Heart left ventricle (tissue), 13 donors: ENCODE measurements around the gene PCP4L1.

Experiments
- CTCF ChIP-seq, 12 donors: fragments of 200-600 bp; sonication (generic) in 4 of 12; IDR thresholded peaks; one replicate each; pipeline versions ENCODE4 v1.5.0 to v1.8.0; 2018 to 2022; ENCODE audit warnings: antibody characterized with exemption in 12 of 12, mild to moderate bottlenecking in 5 of 12
- POLR2A ChIP-seq, 2 donors: fragments of 450-650 bp; IDR thresholded peaks; one replicate each; pipeline ENCODE4 v1.6.1; 2017; ENCODE audit warnings: antibody characterized with exemption in 2 of 2, mild to moderate bottlenecking in 2 of 2, moderate library complexity in 2 of 2
- donor health status: ischemic (EF 13 %, LVEDD 7.1; RV severe dilation, severe dysfunction).
- donor health status: DM: no; HTN: yes; CAD: no.
- donor health status: DM: no; HTN: no; CAD: no.
- donor health status: ischemic (EF 25% LVEDD 6.9; RV normal size, moderate dysfunction).
- donor health status: ischemic (EF 25% LVEDD 5.7; RV mildly dilated, moderate dysfunction).
- donor health status: ischemic (EF 35%, LVEDD 5.7; RV mildly dilated, moderate dysfunction).
- donor health status: nonischemic (EF 11% LVEDD 7.7; RV severe dilation, severe dysfunction).
- donor health status: DM: yes; HTN: yes; CAD: no.
- donor health status: PGD.
- donor health status: ischemic (EF 29% LVEDD 5.4; RV normal size, mild dysfunction).
- donor health status: nonischemic (EF 23%, LVEDD 6.1; RV moderate dilation, normal function).

DNA sequence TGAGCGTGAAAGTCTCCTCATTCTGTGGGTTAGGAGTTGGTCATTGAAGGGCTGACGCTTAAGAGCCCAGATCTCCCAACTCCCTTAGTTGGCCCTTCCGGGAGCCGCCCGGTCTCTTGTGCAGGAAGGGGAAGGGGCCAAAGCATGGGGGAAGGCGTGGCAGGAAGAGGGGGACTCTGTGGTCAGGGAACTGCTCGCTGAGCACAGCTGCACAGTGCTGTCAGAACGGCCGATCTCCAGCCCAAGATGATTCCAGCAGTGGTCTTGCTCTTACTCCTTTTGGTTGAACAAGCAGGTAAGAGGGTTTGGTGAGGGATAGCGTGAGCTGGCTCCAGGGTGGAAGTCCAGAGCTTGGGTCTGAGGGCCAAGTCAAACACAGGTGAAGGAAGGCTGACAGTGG lies 43.5 kb upstream of the PCP4L1 start, which contains the start of gene FCER1G:
- no peak for TF ChIP-seq CTCF (IDR thresholded peaks at IDR 0.05)
- peak in 1 of 2 donors; percentile 51 for TF ChIP-seq POLR2A (IDR thresholded peaks at IDR 0.05)
